NCI-H2171 (cell line): ENCODE results near the gene GRIK1.
"Not testable (repeated sequence)": the region's sequence is repeated elsewhere in the genome, so short reads cannot be mapped to it uniquely, and the experiment has no call there.

ENCODE experiments used
- DNase-seq: peaks from one replicate; lab custom pipeline; 2025; lab: John Stamatoyannopoulos, UW

Gene GRIK1

GRCh38 chr21:29939924-29940275 is at the start of gene GRIK1:
TSS of gene GRIK1 (minus strand) at chr21:29939996.
- DNase-seq = no peak

DNA sequence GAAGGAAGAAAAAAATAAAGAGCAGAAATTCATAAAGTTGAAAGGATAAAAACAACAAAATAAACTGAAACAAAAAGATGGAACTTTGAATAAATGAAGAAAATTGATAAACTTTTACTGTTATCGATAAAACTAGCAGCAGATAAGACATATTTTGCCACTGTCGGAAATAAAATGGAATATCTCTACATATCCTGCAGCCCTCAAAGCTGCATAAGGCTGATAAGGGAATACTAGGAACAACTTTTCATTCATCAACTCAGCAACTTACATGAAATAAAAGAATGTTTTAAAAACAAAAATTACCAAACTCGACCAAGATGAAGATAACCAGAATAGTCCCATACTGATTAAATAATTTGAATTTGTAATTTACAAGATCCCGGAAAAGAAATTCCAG is 48.0 kb upstream of the GRIK1 start:
- no peak for DNase-seq

DNA sequence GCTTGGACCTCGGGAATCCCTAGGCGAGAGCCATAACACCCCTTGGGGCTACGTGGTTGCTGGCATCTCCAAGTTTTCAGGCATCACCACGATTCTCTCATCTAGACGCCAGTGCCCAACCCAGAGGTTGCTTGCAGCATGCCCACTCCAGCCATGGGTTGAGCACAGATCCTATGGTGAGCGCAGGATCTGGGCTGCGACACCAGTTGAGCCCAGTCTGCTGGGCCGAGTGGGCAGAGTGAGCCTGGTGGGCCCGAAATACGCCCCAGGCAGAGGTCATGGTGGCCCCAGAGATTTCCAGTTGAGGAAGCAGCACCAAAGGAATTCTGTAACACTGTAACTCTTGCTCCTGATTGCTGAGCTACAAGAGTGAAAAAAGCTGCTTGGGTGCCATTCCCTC is 46.1 kb upstream of the GRIK1 start:
- DNase-seq = no peak

DNA sequence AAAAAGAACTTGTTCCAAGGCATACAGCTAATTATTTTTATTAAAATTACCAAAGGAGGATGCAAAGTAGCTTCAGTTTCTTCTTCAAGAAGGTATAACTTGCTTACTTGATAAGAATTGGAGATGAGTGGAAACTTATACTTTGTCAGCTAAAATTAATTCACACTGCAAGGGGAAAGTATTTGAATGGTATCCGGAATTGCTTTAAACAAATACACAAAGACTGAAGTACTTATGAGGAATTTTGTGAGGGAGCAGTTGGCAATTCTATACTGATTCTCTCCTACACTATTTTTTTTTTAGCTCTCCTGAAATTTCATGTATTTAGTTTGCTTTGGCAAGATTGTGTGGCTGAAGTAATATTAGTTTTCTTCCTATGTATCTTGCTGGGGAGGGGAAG is 39.2 kb upstream of the GRIK1 start:
- DNase-seq = no peak

DNA sequence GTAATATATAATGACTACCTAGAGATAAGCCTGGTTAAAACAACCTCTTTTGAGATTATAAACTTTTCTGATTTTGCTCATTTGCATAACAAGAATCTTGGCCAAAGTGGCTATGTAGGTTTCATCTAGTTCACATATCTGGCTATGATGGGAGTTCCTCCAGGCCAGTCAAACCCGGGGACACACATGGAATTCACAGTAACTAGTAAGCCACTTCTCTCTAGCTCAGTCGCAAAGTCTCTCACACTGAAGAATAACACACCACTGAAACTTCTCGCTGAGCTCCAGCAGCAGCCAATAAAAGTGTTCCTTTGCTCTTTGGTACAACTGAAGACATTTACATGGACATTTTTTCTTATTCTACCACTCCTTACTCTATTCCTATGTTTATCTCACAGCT is 36.0 kb upstream of the GRIK1 start:
- DNase-seq = no peak

DNA sequence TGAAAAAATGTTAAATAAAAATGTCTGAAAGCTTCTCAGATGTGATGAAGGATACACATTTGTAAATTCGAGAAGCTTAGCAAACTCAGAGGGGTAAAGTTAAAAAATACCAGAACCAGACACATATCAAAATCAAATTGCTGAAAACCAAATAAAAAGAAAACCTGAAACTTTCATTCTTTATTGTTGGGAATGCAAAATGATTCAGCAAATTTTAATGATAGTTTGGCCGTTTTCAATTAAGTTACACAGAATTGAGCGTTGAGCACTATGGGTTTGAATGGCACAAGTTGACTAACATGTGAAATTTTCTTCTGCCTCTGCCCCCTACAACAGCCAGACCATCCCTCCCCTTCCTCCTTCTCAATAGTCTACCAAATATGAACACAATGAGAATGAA is 33.5 kb upstream of the GRIK1 start:
- no peak for DNase-seq

DNA sequence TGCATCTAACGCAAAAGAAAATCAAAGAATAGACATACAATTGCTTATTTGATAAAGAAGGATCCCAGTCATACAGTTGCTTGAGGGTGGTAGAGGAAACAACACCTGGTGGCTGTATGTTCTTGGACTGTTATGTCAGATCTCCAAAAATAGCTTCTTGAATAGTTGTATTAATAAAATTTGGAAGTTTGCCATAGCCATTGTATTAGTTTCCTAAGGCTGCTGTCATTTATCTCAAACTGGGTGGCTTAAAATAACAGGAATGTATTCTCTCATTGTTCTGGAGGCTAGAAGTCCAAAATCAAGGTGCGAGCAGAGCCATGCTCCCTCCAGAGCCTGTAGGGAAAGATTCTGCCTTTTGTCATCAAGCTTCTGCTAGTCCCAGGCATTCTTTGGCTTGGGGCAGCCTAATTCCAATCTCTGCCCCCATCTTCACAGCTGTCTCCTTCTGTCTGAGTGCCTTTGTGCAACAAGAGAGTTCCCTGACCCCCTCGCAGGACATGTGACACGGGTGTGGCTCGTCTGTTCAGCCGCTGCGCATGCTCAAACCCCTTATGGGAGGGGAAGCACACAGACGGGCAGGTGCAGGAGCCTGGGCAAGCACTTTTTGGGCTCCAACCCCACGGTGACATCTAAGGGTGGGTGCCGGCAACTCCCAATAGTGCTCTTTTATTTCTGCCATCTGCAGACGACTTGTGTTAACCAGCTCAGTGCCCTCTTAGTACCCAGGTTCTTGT is 21.7 kb upstream of the GRIK1 start:
- no peak for DNase-seq

GRCh38 chr21:29958551-29958950 is 18.8 kb upstream of the GRIK1 start:
- no peak for DNase-seq

DNA sequence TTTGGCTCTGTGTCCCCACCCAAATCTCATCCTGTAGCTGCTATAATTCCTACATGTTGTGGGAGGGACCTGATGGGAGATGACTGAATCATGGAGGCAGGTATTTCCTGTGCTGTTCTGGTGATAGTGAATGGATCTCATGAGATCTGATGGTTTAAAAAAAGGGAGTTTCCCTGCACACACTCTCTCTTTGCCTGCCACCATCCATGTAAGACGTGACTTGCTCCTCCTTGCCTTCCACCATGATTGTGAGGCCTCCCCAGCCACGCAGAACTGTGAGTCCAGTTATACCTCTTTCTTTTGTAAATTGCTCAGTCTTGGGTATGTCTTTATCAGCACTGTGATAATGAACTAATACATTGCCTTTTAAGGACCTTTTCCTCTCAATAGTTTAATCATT is 18.2 kb upstream of the GRIK1 start:
- not testable (repeated sequence) for DNase-seq

GRCh38 chr21:29953690-29954089 is 13.9 kb upstream of the GRIK1 start:
- DNase-seq = no peak

DNA sequence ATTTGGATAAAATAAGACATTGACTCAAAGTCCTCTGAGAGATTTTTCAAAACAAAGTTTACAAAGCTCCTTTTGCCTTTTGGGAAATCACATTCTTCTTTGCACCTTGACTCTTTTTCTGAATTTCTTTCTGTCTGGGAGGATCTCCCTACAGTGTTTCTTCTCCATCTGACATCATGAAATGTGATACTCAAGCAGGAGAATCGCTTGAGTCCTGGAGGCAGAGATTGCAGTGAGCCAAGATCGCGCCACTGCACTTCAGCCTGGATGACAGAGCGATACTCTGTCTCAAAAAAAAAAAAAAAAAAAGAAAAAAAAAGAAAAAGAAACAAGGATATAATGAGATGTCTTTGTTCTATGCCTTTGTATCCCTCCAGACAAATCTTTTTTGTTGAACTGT is 13.3 kb upstream of the GRIK1 start:
- no peak for DNase-seq

DNA sequence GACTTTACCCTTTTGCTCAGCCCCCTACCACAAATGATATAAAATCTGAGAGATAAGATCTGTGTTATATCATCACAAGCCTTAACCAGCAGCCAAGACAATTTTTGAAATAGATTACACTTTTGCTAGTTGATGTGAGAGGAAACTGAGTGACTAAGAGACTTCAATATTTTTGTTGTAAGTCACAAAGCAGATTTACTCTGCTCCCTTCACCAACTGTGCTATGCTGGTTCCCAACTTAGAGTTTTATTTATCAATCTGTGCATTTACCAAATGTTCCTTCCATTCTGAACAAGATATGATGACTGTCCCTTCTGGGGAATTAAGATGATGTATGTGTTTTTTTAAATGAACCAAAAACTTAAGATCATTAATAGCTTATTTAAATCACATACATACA is 12.1 kb upstream of the GRIK1 start:
- no peak for DNase-seq

DNA sequence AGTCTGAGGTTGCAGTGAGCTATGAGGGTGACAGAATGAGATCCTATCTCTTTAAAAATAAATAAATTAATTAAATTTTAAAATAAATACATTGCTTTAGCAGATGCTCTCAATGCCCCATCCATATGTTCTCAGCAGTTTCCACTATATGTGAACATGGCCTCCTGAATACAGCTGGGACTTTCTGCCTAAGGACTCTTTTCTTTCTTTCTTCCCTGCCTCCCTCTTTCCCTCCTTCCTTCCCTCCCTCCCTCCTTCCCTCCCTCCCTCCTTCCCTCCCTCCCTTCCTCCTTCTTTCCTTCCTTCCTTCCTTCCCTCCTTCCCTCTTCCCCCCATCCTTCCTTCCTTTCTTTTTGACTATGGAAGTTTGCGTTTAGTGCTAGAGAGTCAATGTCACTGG is 10.2 kb upstream of the GRIK1 start:
- DNase-seq = no peak

- no peak for DNase-seq
Measured at GRCh38 chr21:29947119-29947518, 7.3 kb upstream of the GRIK1 start.

- DNase-seq = no peak
Measured at GRCh38 chr21:29943885-29944284, 4.1 kb upstream of the GRIK1 start.

GRCh38 chr21:29942034-29942433 is 2.2 kb upstream of the GRIK1 start:
- DNase-seq = no peak

GRCh38 chr21:29940991-29941390 is 1.2 kb upstream of the GRIK1 start:
- no peak for DNase-seq

- DNase-seq = no peak
Measured at GRCh38 chr21:29940361-29940760, 565 bp upstream of the GRIK1 start.

- DNase-seq = no peak
Measured at GRCh38 chr21:29939104-29939923, 482 bp downstream of the GRIK1 start.

DNA sequence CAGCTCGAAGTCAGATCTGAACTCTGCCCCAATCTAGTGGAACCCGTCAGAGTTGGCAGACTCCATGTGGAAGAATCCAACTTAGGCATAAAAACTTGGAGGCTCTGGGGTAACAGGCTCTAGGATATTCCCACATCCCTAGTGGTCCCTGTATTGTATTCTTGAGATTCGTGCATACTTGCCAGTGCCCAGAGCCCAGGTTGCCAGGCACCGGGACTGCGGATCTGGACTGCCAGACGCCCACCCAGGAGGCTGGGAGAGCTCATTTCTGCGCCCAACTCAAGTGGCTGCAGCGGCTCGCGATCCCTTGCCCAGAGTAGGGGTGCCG is 1.1 kb downstream of the GRIK1 start:
- DNase-seq = no peak

- DNase-seq = no peak
Measured at GRCh38 chr21:29933088-29933487, 6.7 kb downstream of the GRIK1 start.

- DNase-seq = no peak
Measured at GRCh38 chr21:29928537-29928936, 11.3 kb downstream of the GRIK1 start.

GRCh38 chr21:29920938-29921337 is 18.9 kb downstream of the GRIK1 start:
- no peak for DNase-seq

- no peak for DNase-seq
Measured at GRCh38 chr21:29914326-29914725, 25.5 kb downstream of the GRIK1 start.
